K562 (cell line): ENCODE data around the gene NUP62. TPM values are rescaled to one million over a fixed set of nuclear protein-coding genes. Genes with fewer than 3 reads are reported as not detected.

ENCODE experiments used
- CBX2 ChIP-seq: fragments of 200-600 bp; sonication (generic); IDR thresholded peaks from one replicate; pipeline ENCODE4 v1.6.1; 2012; ENCODE audit warnings: mild to moderate bottlenecking, low read length, inconsistent platforms; ENCODE audit not compliant: insufficient read depth, poor library complexity, severe bottlenecking
- DMBX1 ChIP-seq: fragments of 250-450 bp; sonication (Bioruptor Pico); IDR thresholded peaks from 2 replicates; pipeline ENCODE4 v1.8.0; 2022; ENCODE audit warnings: inconsistent platforms, mild to moderate bottlenecking, moderate library complexity, borderline replicate concordance
- E2F1 ChIP-seq: sonication (generic); formaldehyde crosslinking; IDR thresholded peaks from 2 replicates; pipeline ENCODE4 v1.8.1; 2023; ENCODE audit warnings: mild to moderate bottlenecking, missing genetic modification reagents, moderate library complexity
- E2F5 ChIP-seq: sonication (generic); formaldehyde crosslinking; IDR thresholded peaks from 2 replicates; pipeline ENCODE4 v1.8.0; 2022; ENCODE audit warnings: mild to moderate bottlenecking, missing genetic modification reagents
- MXI1 ChIP-seq: IDR thresholded peaks from 2 replicates; pipeline ENCODE4 v1.6.1; 2011; ENCODE audit warnings: low read depth, mild to moderate bottlenecking, improper control_type of control experiment, low read length
- NFIC ChIP-seq: fragments of 450-650 bp; IDR thresholded peaks from 2 replicates; pipeline ENCODE4 v1.6.1; 2017; ENCODE audit warnings: mild to moderate bottlenecking, inconsistent platforms
- NR2C1 ChIP-seq, 2 experiments: fragments of 450-650 bp; IDR thresholded peaks; 2 replicates each; pipeline ENCODE4 v1.6.1; 2017; ENCODE audit warnings: mild to moderate bottlenecking in 2 of 2, antibody characterized with exemption in 1 of 2, inconsistent platforms in 1 of 2, missing compliant biosample characterization in 1 of 2, missing genetic modification characterization in 1 of 2
- OTX1 ChIP-seq: fragments of 450-650 bp; formaldehyde crosslinking; IDR thresholded peaks from 2 replicates; pipeline ENCODE4 v1.4.0; 2022; ENCODE audit warnings: mild to moderate bottlenecking
- PHF8 ChIP-seq: fragments of 200-600 bp; sonication (generic); IDR thresholded peaks from 2 replicates; pipeline ENCODE4 v1.6.1; 2012; ENCODE audit warnings: mixed run types, mild to moderate bottlenecking, inconsistent platforms, low read length, moderate library complexity, borderline replicate concordance
- SNAPC5 ChIP-seq: fragments of 250-450 bp; sonication (Bioruptor Pico); IDR thresholded peaks from 2 replicates; pipeline ENCODE4 v1.8.0; 2021; ENCODE audit warnings: moderate library complexity, mild to moderate bottlenecking, inconsistent platforms
- YY1 ChIP-seq, 3 experiments: IDR thresholded peaks; 2 replicates each; pipeline ENCODE4 v1.6.1; 2011; ENCODE audit warnings: low read length in 2 of 3, mild to moderate bottlenecking in 2 of 3, moderate library complexity in 2 of 3, borderline replicate concordance in 1 of 3, control low read depth in 1 of 3, low read depth in 1 of 3; ENCODE audit not compliant: insufficient read depth in 3 of 3, insufficient replicate concordance in 2 of 3, control insufficient read depth in 1 of 3, insufficient read length in 1 of 3; ENCODE audit errors: extremely low read depth in 1 of 3
- ZNF146 ChIP-seq: IDR thresholded peaks from one replicate; pipeline ENCODE4 v1.6.1; 2018; ENCODE audit warnings: missing compliant biosample characterization; ENCODE audit not compliant: unreplicated experiment
- ZNF780A ChIP-seq: fragments of 250-450 bp; sonication (Bioruptor Pico); IDR thresholded peaks from 2 replicates; pipeline ENCODE4 v1.5.0; 2021; ENCODE audit warnings: mild to moderate bottlenecking
- polyA plus RNA-seq, 8 experiments: library from polyadenylated mRNA; depleted of rRNA in 4 of 8; stranded (reverse) in 5 of 8; unstranded in 3 of 8; fragments of >200 nt; fragmentation: Nextera tagmentation in 2 of 8; fragmentation: Illumina TruSeq in 1 of 8; extraction: Ambion mirVana in 2 of 8; extraction: Trizol in 1 of 8; gene quantifications; 2 replicates each; pipeline versions ENCODE4 v1.2.1 to v1.2.3, GENCODE V29; 2011 to 2014; ENCODE audit warnings: inconsistent platforms in 1 of 8, missing spikeins in 1 of 8
- total RNA-seq, 7 experiments: library from RNA; depleted of rRNA in 6 of 7; stranded (reverse); fragments of >200 nt in 6 of 7; fragmentation: Illumina TruSeq in 2 of 7; extraction: Trizol in 2 of 7; gene quantifications; 2 replicates each; pipeline versions ENCODE4 v1.2.1 to v1.2.3, GENCODE V29; 2011 to 2021; ENCODE audit warnings: low replicate concordance in 1 of 7
- TF ChIP-seq, protein P1 (sequence below), 2 experiments: fragments of 250-450 bp in 1 of 2; fragments of 450-650 bp in 1 of 2; sonication (Bioruptor Pico) in 1 of 2; IDR thresholded peaks; 2 replicates each; pipeline versions ENCODE4 v1.6.1 to v1.8.0; 2016 to 2021; ENCODE audit warnings: mild to moderate bottlenecking in 2 of 2, moderate library complexity in 2 of 2, missing compliant biosample characterization in 1 of 2, missing genetic modification characterization in 1 of 2
- TF ChIP-seq, protein P2 (sequence below): sonication (generic); formaldehyde crosslinking; IDR thresholded peaks from 2 replicates; pipeline ENCODE4 v1.8.0; 2023; ENCODE audit warnings: mild to moderate bottlenecking, missing genetic modification reagents

The NUP62 gene
- total and polyA plus RNA-seq, 9 of the 15 experiments (the other 6 are each of a cell fraction or from before 2014, with no cell fraction given) = 16.9 to 109 (median 66.0) TPM

DNA sequence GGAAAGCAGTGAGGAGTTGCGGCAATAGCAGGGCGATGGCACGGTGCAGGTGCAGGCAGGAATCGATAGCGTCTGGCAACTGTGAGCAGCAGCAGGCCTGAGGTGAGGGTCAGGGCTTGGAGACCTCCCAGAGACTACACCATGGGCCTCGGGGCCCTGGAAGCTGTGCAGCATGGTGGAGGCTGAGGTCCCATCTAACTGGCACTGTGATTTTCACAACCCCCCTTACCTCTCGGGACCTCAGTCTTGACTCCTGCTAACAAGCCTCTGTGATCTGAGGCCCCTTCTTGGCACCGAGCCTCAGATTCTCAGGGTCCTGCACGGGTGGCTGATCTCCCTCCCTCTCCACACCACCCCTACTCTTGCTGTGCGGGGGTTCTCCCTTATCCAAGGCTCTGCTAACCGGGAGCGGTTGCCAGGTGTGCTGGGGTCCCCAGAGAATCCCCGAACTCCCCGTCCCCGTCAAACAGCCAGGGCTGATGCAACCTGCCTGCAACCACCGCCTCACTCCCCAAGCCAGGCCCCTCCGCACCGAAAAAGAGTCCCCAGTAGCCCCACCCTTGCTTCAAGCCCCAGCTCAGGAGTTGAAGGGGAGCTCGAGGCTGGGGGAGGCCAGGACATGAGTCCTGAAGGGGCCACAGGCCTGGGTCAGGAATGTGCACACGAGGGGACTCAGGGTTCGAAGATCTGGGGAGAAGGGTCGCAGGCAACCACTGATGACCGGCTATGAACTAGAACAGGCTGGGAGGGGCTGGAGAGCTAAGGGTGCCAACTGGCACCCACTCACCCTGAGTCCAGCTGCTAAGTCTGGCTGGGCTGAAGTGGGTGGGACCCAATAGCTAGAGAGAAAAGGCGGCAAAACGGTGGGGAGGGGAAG lies 5.1 kb downstream of the NUP62 start (continued):
- TF ChIP-seq YY1 (IDR thresholded peaks at IDR 0.05; ENCODE audit: borderline replicate concordance in 1 of 3, control insufficient read depth in 1 of 3, extremely low read depth in 1 of 3, insufficient read depth in 3 of 3, insufficient read length in 1 of 3, insufficient replicate concordance in 2 of 3, low read depth in 1 of 3, low read length in 2 of 3) (no peak), ZNF780A (no peak), CBX2 (no peak), PHF8 (no peak), MXI1 (no peak), ZNF146 (no peak), NFIC (no peak), NR2C1 (IDR thresholded peaks at IDR 0.05) (no peak), NR2C1 (tag; IDR thresholded peaks at IDR 0.05) (peak; percentile 46), OTX1 (peak; percentile 74; the same call in 1 of the 2 replicates), E2F5 (CRISPR knock-in tag) (no peak), E2F1 (CRISPR knock-in tag) (no peak), SNAPC5 (CRISPR knock-in tag) (no peak), DMBX1 (peak; percentile 93)
- TF ChIP-seq, protein P1, sequence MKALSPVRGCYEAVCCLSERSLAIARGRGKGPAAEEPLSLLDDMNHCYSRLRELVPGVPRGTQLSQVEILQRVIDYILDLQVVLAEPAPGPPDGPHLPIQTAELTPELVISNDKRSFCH (CRISPR knock-in tag; IDR thresholded peaks at IDR 0.05) = no peak
- TF ChIP-seq, protein P1 (tag; IDR thresholded peaks at IDR 0.05) = no peak
- TF ChIP-seq, protein P2, sequence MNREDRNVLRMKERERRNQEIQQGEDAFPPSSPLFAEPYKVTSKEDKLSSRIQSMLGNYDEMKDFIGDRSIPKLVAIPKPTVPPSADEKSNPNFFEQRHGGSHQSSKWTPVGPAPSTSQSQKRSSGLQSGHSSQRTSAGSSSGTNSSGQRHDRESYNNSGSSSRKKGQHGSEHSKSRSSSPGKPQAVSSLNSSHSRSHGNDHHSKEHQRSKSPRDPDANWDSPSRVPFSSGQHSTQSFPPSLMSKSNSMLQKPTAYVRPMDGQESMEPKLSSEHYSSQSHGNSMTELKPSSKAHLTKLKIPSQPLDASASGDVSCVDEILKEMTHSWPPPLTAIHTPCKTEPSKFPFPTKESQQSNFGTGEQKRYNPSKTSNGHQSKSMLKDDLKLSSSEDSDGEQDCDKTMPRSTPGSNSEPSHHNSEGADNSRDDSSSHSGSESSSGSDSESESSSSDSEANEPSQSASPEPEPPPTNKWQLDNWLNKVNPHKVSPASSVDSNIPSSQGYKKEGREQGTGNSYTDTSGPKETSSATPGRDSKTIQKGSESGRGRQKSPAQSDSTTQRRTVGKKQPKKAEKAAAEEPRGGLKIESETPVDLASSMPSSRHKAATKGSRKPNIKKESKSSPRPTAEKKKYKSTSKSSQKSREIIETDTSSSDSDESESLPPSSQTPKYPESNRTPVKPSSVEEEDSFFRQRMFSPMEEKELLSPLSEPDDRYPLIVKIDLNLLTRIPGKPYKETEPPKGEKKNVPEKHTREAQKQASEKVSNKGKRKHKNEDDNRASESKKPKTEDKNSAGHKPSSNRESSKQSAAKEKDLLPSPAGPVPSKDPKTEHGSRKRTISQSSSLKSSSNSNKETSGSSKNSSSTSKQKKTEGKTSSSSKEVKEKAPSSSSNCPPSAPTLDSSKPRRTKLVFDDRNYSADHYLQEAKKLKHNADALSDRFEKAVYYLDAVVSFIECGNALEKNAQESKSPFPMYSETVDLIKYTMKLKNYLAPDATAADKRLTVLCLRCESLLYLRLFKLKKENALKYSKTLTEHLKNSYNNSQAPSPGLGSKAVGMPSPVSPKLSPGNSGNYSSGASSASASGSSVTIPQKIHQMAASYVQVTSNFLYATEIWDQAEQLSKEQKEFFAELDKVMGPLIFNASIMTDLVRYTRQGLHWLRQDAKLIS (CRISPR knock-in tag) = peak; percentile 67; the same call in 1 of the 2 replicates
